Right ventricle myocardium inferior (tissue), 1 donor: ENCODE data around the gene SDS. TPM values are rescaled to one million over a fixed set of nuclear protein-coding genes. Genes with fewer than 3 reads are reported as not detected.

ENCODE experiments used
- ATAC-seq: fragments of 200-7000 bp; cut with Tn5 transposase; one replicate; pipeline ENCODE4 v1.9.1; 2020; ENCODE audit warnings: mild to moderate bottlenecking, moderate library complexity
- DNase-seq: peaks from one replicate; pipeline ENCODE4 v3.0.0; 2021; ENCODE audit errors: missing footprints
- intact Hi-C: fragments of 100-400 bp; cut with DNase I; formaldehyde crosslinking; loops from one replicate; pipeline ENCODE4 v1.11.0; 2022
- total RNA-seq: library from RNA; stranded (reverse); fragmentation: NEBNext Ultra II Directional; extraction: Animal tissue kit (Norgen Biotek cat#: 25700); gene quantifications from one replicate; pipeline ENCODE4 v1.2.1, GENCODE V29; 2021
- donor health status: DM: no; HTN: yes; CAD: no; lungs with severe emphysema.

SDS gene
- total RNA-seq, 1 donor from 2014 or later = not detected

DNA sequence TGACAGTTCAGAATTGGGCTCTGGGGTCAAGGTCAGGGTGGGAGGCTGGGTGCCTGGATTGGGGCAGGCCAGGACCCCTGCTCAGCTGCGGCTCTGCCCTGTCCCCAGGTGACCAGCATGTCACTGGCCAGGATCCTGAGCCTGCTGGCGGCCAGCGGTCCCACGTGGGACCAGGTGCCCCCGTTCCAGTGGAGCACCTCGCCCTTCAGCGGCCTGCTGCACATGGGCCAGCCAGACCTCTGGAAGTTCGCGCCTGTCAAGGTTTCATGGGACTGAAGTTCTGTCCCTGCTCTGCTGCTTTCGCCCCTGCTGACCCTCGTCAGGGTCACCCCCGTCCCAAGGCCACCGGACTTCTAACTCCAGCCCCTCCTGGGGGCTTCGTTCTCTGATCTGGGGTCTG is 15.3 kb downstream of the SDS start:
- DNase-seq = no peak
- intact Hi-C loops = no loop called here

DNA sequence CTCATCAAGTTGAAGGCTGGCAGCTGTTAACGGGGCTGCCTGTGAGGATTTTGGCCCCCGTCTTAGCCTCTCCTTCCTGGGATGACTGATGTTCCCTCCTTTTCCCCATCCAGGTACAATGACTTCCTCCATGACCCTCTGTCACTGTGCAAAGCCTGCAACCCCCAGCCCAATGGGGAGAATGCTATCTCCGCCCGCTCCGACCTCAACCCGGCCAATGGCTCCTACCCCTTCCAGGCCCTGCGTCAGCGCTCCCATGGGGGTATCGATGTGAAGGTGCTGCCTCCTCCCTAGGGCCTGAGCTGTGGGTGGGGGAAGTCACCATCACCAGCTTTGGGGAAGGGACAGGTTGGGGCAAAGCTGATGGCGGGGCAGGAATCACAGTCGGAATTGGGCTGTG is 16.1 kb downstream of the SDS start:
- DNase-seq (no peak), ATAC-seq (no peak)
- intact Hi-C loops = no loop called here

More for the DNA sequence above, 15.3 kb downstream of the SDS start:
- ATAC-seq = no peak

DNA sequence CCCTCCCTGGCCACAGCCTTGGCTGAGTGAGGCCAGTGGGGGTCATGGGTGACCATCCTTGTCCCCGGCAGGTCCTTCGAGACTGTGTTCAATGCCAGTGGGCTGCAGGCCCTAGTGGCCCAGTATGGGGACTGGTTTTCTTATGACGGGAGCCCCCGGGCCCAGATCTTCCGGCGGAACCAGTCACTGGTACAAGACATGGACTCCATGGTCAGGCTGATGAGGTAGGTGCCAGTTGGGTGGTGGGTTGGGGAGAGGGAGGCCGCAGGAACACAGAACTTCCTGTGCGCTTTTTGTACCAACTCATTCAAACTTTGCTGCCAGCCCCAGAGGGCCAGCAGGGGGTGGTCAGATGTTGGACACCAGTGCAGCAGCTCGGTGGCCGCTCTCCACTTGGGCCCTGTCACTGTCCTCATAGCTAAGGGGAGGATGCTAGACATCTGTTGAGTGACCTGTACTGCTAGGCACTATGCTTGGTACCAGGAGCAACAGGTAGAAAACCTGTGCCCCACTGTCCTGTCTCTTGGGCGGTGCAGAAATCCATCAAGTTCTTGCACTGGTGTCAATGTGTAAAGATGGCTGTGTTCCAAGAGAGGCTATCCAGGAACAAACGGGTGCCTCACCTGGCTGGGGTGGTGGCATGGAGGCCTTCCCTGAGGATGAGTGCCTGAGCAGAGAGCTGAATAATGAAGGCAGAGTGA is 16.7 kb downstream of the SDS start:
- ATAC-seq = no peak
- DNase-seq = no peak
- intact Hi-C loops = no loop called here

DNA sequence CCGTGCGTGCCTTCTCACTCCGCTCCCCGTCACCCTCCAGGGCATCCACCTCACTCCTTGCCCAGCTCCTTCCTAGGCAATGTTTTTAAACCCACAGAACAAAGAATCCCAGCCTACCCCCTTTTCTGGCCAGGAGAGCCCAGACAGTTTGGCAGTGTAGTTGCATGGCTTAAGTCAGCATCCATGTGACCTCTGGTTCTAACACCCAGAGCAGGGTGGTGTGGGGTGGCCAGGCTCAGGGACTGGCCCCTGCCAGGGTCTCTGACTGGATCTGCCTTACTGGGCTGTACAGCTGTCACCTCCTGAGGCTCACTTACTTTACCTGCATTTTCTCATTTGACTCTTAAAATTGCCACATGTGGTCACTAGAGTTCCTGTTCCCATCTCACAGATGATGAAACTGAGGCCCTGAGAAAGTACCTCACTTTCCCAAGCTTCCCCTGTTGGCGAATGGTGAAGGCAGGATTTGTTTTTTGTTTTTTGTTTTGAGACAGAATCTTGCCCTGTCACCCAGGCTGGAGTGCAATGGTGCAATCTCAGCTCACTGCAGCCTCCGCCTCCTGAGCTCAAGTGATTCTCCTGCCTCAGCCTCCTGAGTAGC is 18.3 kb downstream of the SDS start:
- ATAC-seq = no peak
- intact Hi-C loops = no loop called here
- DNase-seq = no peak

DNA sequence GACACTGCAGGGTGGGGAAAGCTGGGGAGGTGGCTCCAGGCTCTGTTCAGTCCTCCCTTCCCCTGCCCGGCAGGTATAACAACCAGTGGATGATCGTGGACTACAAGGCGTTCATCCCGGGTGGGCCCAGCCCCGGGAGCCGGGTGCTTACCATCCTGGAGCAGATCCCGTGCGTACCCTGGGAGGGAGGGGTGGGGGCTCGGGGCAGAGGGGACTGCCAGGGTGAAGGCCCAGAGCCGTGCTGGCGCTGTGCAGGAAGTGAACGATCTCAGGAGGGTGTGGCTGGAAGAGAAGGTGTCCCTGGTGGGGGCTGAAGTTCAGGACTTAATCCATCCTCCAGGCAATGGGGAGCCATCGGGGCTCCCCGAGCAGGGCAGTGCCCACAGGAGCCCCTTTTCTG is 18.9 kb downstream of the SDS start:
- intact Hi-C loops = no loop called here
- DNase-seq (no peak), ATAC-seq (no peak)

DNA sequence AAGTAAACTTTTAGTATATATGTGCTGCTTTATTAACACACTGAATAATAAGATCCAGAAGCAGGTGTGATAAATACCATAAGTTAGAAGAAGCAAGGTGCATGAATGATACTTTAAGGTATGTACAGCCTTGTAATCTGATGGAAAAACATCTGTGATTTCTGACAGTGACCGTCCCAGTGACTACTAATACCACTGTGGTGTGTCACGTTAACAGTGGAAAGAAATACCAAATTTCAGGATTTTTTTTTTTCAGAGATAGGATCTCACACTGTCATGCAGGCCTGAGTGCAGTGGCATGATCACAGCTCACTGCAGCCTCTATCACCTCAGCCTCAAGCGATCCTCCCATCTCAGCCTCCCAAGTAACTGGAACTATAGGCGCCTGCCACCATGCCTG is 21.5 kb downstream of the SDS start:
- intact Hi-C loops = no loop called here
- ATAC-seq (no peak), DNase-seq (no peak)

DNA sequence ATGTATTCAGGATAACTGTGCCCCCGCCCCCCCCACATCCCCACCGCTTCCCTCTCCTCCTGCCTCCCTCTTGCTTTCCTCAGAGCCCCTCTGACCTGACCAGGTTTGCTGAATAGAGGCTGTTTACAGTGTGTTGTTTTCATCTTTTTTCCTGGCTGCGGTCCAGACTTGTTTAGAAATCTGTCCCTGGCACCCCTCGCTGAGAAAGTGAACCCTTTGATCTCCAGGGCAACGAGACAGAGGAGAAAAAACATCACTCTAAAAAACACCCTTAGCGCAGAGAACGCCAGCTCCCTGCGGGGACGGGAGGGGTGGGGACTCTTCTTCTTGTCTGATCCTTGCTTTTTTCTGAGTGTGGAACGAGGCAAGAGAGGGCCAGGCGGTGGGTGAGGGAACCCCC is 22.5 kb downstream of the SDS start:
- intact Hi-C loops = no loop called here
- ATAC-seq (no peak), DNase-seq (no peak)

DNA sequence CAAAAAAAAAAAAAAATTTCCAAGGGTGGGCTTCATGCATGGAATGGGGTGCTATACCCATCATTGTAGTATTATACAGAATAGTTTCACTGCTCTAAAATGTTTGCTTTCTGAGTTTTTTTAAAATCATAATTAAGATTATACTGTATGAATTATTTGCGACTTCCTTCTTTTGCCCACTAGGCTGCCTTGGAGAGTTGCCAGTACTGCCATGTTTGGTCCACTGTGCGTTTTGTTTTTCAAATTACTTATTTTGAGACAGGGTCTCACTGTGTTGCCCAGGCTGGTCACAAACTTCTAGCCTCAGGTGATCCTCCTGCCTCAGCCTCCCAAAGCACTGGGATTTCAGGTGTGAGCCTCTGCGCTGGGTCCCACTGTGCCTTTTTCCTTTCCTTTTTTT is 25.4 kb downstream of the SDS start:
- ATAC-seq = no peak
- intact Hi-C loops = no loop called here

DNA sequence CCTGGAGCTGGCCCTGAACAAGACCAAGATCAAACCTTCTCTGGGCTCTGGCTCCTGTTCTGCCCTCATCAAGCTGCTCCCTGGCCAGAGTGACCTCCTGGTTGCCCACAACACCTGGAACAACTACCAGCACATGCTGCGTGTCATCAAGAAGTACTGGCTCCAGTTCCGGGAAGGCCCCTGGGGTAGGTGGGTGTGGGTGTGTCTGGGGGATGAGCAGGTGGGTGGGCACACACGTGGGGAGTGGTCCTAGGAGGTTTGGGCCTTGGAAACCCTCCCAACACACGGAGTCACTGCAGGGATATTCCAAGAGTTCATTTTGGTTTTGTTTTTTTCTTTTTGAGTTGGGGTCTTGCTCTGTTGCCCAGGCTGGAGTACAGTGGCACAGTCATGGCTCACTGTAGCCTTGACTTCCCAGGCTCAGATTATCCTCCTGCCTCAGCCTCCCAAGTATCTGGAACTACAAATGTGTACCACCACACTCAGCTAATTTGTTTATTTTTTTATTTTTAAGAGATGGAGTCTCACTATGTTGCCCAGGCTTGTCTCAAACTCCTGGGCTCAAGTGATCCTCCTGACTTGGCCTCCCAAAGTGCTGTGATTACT is 28.8 kb downstream of the SDS start:
- intact Hi-C loops = no loop called here
- no peak for DNase-seq
- no peak for ATAC-seq

More for the DNA sequence above, 25.4 kb downstream of the SDS start:
- DNase-seq = no peak

DNA sequence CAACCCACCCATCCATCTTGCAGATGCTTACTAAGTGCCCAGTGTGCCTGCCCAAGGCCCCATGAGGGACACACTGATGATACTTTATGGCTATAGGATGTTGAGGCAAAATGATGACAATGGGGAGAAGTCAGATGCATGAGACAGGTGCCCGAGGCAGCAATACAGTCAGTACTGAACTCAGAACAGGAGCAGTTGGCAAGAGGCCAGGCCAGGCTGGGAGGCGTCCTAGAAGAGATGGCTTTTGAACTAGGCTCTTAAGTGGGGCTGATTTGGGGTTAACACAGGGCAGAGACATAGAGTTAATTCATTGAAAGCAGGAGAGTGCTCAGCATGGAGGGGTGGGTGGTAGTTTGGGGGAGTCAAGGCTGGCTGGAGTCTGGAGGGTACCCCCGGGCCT is 29.7 kb downstream of the SDS start:
- DNase-seq (no peak), ATAC-seq (no peak)
- intact Hi-C loops = no loop called here

DNA sequence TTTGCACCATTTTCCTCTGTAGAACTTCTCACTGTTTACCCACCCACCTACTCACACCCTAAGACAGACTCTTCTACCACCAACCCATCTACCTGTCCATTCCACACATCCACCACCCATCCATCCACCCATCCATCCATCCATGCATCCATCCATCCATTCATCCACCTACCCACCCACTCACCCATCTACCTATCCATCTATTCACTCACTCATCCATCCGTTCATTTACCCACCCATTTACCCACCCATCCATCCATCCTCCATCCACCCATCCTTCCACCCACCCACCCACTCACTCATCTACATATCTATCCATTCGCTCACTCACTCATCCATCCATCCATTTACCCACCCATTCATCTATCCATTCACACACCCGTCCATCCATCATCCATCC is 30.2 kb downstream of the SDS start:
- ATAC-seq (no peak), DNase-seq (no peak)
- intact Hi-C loops = no loop called here

DNA sequence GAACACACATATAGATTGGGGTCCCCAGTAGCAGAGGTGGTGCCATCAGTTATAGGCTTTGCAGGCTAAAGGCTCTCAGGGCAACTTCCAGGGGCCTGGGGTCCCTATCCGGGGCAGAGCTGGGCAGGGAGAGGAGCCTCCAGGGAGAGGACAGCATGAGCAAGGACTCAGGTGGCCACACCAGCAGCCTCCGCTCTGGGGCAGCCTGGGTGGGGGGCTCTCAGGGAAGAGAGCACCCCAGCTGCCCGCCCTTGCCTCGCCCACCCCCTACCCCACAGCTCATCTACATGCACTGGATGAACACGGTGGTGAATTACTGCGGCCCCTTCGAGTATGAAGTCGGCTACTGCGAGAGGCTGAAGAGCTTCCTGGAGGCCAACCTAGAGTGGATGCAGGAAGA is 31.3 kb downstream of the SDS start:
- DNase-seq (no peak), ATAC-seq (no peak)
- intact Hi-C loops = no loop called here

DNA sequence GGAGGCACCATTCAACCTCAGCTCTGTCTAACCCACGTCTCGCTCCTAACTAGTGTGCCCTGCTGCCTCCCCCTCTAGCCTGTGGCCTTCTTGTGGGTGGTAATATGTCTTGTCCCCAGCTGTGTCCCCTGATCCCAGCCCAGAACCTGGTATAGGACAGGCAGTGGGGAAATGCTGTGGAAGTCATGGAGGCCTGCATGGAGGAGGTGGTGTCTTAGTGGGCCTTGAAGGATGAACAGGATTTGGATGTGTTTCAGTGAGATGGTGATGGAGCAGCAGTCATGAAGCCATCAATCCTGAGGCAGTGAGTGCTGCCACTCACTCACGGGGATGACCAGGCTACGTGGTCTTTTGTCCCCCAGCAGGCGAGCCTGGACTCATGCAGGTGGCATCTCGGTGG is 31.9 kb downstream of the SDS start:
- DNase-seq (no peak), ATAC-seq (no peak)
- intact Hi-C loops = no loop called here

DNA sequence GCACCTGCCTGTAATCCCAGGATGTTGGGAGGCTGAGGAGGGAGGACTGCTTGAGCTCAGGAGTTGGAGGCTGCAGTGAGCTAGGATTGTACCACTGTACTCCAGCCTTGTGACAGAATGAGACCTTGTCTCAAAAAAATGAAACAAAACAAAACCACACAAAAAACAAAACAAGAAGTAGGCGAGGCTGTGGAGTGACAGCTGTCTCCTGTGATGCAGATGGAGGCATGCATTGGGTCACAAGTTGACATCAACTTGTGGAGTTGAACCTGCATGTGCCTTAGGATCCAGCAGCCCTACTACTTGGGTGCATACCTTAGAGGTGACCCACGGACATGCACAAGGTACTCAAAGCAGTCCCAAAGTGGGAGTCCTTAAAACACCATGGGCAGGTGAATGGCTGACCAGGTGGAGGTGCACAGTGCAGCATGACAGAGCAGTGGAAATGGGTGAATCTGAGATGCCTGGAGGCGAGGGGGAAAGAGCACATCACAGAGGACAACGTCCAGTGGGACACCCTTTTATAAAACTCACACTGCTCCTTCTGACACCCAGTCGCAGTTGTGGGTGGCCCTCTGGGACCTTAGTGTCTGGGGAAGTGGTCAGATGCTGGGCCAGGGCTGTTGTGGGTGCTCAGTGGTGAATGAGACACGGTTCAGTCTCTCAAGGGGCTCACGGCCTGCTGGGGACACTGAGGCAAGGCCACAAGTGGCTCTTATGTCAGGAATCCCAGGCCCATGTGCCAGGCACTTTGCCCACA is 32.6 kb downstream of the SDS start:
- ATAC-seq (no peak), DNase-seq (no peak)
- intact Hi-C loops = no loop called here

DNA sequence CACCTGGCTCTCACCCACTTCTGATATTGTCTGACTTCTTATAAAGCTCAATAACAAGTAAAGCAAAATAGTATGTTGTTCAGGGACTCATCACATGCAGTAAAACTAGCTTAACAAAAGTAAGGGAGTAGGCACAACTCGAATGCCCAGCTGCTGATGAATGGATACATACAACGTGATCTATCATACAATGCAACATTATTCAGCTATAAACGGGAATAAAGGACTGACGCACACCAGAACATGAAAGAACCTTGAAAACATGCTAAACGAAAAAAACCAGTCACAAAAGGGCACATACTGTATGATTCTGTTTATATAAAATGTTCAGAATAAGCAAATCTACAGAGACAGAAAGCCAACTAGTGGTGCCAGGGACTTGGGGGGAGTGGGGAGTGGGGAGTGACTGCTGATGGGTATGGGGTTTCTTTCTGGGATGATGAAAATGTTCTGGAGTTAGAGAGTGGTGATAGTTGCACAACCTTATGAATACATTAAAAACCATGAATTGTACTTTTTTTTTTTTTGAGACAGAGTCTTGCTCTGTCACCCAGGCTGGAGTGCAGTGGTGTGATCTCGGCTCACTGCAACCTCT is 34.2 kb downstream of the SDS start:
- DNase-seq (no peak), ATAC-seq (no peak)
- intact Hi-C loops = no loop called here

DNA sequence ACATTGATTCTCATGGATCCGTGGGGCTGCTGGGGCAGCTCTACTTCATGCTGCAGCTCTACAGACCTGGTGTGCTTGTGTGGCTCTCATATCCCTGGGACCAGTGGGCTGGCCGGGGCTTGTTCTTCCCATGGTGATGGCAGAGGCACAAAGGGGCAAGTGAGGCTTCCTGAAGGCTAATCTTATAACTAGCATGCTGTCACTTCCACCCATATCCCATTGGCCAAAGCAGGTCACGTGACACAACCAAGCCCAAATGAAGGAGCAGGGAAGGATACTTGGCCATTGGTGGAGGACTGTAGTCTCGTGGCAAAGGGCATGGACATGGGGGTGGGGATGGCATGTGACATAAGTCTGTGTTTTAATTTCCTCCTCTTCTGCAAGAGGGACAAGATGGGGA is 35.4 kb downstream of the SDS start:
- DNase-seq (no peak), ATAC-seq (no peak)
- intact Hi-C loops = no loop called here

DNA sequence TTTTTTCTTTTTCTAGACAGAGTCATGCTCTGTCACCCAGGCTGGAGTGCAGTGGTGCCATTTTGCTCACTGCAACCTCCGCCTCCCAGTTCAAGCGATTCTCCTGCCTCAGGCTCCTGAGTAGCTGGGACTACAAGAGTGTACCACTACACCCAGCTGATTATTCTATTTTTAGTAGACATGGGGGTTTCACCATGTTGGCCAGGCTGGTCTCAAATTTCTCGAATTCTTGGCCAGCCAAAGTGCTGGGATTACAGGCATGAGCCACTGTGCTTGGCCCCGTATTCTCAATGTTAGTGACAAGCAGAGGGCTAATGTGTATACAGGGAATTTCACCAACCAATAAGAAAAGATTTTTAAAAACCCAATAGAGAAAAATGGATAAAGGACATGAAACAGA is 36.9 kb downstream of the SDS start:
- DNase-seq = no peak
- peak; percentile 82 for ATAC-seq
- intact Hi-C loops = no loop called here

DNA sequence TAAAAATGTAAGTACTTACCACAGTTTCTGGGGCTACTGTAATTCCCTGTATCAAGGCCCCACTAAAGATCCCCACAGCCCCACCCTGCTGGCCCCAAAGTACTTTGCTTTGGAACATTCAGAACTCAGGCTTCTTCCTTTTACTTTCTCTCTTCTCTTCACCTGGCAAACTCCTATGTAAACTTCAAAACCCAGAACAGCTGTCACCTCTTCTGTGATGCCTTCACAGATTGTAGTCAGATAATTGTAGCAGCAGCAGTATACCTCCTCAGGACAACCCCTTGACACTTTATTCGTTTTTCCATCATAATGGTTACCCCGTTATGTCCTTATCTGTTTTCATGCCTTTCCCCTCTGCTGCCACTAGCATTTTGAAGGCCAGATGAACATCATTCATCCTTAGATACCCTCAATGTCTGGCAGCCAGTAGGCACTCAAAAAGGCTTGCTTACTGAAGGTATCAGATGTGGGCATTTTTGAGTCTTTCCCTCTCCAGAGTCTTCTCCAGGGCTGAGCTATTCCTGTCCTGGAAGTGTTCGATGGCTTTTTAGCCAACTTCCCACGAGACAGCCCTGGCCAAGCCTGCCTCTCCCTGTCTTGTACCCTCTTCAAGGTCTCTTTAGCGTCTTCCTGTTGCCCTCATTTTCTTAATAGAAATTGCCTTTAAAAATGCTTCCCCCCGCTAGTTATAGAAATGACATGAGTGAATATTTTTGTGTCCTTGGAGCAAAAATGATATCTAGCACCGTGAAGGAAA is 37.9 kb downstream of the SDS start:
- no peak for ATAC-seq
- intact Hi-C loops = no loop called here

DNA sequence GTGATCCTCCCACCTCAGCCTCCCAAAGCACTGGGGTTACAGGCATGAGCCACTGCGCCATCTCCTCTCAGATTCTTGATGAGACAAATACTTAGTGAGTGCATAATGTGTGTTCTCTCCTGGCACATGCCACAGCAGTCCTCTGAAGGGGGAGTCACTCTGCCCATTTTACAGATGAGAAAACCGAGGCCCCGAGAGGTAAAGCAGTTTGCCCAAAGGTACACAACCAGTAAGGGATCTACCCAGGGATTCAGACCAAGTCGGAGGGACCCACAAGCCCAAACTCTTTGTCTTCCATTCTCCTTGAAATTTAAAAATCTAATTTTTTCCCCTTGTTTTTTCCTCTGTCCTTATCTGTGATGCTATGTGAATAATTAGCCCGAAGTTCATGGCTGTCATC is 39.0 kb downstream of the SDS start:
- ATAC-seq (no peak), DNase-seq (no peak)
- intact Hi-C loops = no loop called here

More for the DNA sequence above, 37.9 kb downstream of the SDS start:
- no peak for DNase-seq
